CD1c-positive myeloid dendritic cell (primary cell): ENCODE results near the gene SLC6A18.
"Not testable (repeated sequence)": the region's sequence is repeated elsewhere in the genome, so short reads cannot be mapped to it uniquely, and the experiment has no call there.

Experiments used
- DNase-seq: peaks from one replicate; pipeline ENCODE4 v3.0.0-alpha.2; 2016; ENCODE audit errors: extremely low spot score

Gene SLC6A18

GRCh38 chr5:1254196-1254595 is 29.0 kb downstream of the SLC6A18 start:
- no peak for DNase-seq

GRCh38 chr5:1255081-1255561 is 29.9 kb downstream of the SLC6A18 start:
- no peak for DNase-seq

DNA sequence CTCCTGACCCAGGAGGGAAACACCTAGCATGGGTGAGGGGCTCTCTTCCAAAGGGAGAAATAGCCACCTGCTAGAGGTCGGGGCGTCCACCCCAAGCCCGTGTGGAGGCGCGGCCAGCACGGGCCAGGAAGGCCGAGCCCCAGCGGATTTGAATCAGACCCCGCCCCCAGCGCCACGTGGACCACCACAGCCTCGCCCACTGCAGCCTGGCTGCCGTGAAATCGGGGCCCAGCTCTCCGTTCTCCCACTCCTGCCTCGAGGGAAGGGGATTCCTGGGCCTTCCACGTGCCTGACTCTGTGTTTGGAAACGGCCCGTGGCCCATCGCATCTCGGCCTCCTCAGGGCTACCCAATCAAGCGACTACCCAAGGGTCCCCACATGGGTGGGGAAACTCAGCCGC is 31.6 kb downstream of the SLC6A18 start:
- no peak for DNase-seq

DNA sequence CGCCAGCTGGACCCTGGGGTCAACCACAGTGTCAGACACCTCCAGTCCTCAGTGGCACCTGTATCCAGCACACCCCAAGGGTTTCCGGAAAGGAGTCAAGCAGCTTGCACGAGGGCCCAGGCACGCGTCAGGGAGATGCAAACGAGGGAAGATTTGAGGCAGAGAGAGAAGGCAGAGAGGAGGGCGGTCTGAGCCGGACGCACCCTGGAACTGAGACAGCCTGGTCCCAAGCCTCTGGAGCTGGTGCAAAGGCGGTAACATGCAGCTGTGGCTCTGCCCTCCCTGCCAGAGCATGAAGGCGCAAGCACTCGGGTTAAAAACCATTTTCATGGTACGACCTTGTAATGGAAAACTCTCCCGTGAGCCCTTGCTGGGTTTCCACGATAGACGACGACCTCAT is 32.2 kb downstream of the SLC6A18 start:
- no peak for DNase-seq

DNA sequence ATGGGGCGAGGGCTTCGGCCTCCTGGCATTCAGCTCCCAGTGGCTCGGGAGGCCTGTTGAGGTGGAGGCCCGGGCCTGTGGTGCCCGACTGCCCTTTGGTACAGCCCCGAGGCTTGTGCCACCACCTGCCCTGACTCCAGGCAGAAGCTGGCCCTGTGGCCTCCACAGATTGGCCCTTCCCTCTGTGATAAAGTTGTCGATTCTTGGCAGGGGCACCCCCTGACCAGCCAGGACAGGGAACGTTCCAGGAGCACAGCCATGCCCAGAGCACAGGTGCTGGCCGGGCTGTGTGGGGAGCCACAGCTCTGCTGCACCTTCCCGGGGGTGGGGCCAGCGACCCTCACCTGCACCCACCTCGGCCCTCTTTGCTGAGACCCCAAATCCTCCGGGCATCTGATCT is 32.7 kb downstream of the SLC6A18 start:
- no peak for DNase-seq

GRCh38 chr5:1259806-1260480 is 34.8 kb downstream of the SLC6A18 start:
- DNase-seq, result no peak

GRCh38 chr5:1261643-1262042 is 36.5 kb downstream of the SLC6A18 start:
- DNase-seq, result no peak

- DNase-seq, result no peak
Measured at GRCh38 chr5:1262381-1262780, 37.2 kb downstream of the SLC6A18 start.

DNA sequence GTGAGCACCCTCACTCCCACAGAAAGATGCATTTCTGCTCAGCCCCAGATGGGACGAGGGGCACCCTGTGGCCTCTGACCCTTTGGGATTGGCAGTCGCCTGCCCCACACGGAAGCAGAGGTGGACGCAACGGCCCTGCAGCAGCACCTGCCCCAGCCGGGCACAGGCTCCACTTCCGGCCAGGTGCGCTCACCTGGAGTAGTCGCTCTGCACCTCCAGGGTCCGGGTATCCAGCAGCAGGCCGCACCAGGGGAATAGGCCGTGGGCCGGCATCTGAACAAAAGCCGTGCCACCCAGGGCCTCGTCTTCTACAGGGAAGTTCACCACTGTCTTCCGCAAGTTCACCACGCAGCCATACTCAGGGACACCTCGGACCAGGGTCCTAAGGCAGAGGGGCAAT is 39.0 kb downstream of the SLC6A18 start:
- no peak for DNase-seq

GRCh38 chr5:1265026-1265425 is 39.8 kb downstream of the SLC6A18 start:
- DNase-seq, result no peak

DNA sequence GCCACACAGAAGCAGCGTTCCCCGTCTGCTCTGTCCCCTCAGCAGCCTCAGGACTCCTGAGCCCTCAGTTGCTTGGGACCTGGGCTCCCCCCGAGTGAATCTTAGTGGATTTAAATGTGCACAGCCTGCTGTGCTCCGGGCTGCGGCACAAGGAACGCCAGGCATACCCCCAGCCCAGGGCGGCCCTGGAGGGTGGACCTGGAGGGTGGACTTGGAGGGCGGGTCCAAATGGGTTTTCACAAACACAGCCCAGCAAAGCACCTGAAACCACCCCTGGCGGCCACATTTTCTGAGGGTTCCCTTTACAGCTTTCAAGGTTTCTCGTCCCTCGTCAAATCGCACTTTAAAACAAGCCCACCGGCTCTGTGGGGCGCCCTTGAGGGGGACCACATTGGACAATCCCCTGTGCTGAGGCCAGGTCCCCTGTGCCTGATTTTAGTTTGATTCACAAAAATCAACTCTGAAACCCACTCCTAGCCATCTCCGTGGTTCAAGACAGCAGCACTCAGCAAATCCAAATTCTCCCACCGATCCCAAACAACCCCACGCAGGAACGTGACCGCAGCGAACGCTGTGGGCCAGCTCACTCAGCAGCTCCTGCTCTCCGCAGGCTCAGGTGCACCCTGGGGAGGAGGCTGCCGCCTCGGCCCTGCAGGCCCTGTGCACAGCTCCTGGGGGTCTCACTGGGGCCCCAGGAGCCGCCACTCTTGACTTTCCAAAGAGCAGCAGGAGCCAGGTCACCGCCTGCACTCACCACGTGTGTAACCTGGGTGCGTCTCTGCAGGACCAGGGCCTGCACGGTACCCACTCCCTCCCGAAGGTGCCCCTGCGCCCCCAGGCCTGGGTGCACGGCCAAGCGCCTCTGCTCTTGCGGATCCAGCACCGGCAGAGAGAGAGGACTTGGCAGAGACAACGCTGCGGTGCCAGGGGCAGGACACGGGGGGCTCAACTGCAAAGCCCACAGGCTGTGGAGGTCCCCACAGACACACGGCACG is 40.6 kb downstream of the SLC6A18 start:
- DNase-seq, result no peak

DNA sequence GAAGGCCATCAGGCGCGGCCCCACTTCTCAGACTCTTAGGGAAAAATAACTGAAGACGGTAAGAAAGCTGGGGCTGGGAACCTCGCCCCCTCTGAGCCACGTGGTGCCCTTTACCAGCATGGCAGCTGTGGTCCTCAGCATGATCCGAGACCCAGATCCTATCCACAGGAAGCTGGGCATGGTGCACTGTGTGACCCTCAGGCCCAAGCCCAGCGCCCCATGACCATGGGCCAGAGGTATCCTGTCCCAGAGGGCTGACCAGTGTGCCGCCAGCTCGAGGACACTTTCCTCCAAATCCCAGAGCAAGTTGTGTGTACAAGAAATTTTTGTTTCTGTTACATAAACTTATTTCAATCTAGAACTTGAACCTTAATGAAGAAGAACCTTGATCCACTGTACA is 41.6 kb downstream of the SLC6A18 start:
- no peak for DNase-seq

GRCh38 chr5:1267464-1267863 is 42.3 kb downstream of the SLC6A18 start:
- DNase-seq, result not testable (repeated sequence)

GRCh38 chr5:1268056-1268455 is 42.9 kb downstream of the SLC6A18 start:
- DNase-seq, result no peak

DNA sequence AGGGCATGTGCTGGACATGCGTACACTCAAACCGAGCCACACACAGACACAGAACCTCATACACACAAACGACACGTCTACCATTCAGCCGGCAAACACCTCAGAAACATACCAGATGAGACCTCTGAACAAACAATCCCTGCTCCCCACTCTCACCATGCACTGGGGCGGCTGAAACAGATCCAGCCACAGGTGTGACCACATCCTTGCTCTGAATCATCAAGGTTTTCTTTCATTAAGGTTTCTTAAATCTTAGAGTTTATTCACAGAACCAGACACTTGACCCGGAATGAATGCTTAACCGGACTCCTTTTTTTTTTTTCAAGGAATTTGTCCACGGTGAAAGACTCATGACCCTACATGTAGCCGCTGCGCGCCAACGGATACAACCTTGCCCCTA is 43.5 kb downstream of the SLC6A18 start:
- no peak for DNase-seq

DNA sequence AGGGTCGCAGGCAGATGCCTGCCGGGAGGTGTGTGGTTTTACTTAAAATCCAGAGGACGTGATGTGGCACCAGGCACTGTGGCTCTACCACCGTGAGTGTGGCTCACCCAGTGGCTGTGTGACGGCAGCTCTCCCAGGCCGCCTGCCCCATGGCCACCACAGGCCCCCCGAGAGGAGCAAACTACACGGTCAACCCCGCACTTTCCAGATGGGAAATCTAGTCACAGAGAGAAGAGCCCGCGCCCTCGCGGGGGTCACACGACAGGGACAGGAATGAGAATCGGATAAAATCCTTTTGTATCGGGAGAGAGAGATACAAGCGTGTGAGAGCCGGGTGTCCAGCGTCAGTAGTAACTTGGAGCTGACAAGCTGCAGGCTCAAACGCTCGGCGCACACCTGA is 45.2 kb downstream of the SLC6A18 start:
- no peak for DNase-seq

DNA sequence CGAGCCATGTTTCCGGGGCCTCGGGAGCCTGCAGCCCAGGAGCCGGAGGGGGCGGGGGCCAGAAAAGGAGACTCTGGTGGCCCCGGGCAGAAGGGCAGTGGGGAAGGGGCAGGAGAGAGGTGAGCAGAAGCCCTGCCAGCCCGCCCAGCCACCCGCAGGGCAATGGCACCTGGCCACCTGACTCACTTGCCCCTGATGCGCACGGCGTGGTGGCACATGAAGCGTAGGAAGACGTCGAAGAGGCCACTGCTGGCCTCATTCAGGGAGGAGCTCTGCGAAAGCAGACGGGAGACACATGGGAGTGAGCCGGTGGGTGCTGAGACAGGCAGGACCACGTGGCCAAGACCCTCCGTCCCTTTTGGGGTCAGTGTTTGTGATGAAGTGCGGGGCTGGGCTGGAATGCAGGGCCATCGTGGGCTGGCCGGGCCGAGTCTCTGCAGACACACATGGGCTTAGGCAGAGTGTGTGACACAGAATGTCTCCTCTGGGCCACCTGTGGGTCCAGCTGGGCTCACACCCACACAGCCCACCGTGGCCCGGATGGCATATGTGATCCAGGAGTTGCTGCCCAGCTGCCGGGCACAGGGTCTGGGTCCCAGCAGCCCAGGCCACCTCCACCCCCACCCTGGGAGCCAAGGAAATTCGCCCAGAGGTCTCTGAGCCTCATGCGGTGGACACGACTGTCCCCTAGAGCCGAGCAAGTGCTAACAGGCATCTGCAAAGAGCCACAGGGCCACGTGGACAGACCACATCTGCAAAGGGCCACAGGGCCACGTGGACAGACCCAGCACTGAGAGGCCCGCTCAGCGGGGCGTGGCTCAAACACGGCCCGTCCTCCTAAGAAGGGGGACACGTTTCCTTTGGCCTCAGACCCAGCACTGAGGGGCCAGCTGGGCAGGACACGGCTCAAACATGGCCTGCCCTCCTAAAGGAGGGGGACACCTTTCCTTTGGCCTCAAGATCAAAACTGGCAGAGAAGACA is 46.0 kb downstream of the SLC6A18 start:
- no peak for DNase-seq

DNA sequence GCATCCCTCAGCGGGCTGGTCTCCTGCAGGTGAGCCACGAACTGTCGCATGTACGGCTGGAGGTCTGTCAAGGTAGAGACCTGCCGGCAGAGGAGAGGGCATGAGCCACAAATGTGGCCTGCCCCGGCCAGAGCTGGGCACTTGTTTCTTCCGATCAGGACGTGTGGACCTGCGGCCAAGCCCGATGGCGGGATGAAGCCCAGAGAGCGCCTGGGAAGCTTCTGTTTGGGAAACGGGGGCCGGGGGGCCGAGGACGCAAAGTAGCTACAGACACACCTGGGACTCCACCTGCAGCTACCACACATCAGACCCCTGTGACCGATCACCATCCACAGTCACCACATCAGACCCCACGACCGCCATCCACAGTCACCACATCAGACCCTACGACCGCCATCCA is 47.0 kb downstream of the SLC6A18 start:
- no peak for DNase-seq

DNA sequence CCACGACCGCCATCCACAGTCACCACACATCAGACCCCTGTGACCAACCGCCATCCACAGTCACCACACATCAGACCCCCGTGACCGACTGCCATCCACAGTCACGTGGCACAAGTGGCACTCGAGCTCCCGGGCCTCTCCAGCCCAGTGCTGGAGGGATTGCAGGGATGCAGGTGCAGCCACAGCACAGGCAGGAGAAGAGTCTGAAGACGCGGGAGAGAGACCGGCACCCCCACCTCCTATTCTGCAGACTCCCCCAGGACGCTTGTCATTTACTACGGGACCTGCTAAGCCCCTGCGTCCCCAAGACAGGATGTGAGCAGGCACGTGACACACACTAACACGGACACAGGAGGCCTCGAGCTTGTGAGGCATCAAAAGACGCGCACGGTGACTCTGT is 48.6 kb downstream of the SLC6A18 start:
- DNase-seq, result no peak

- DNase-seq, result no peak
Measured at GRCh38 chr5:1274471-1274870, 49.3 kb downstream of the SLC6A18 start.
